ENCODE data around the gene SORL1.

Gene SORL1

DNA sequence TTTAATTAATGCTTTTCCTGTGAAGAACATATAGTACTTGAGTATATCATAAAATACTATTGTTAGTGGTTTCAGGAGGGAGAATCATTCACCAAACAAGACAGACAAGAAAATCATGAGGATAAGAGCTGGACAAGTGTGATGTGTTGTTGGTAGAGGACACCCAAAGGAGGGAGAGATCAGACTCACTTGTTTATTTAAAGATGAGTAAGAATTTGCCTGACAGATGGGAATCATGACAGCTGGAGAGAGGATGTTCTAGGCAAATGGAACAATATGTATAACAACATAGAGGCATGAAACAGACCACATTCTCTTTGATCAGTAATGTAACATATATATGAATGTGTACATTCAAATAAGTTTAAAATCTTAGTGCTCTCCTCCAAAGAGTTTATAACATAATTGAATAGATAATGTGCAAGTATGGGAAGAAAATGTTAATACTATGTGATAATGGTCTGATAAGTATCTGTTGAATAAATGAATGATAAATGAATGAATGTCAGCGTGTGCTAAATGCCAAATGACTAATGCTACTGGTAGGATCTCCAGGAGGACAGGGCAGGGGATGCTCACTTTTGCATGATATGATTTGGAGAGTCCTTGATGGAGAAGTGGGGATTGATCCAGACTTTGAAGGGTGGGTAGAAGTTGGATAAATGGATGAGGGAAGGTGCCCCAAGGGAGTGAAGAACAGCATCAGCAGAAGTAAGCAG is 229.6 kb downstream of the SORL1 start:
- no peak for DNase-seq (ENCODE audit: low read depth in 2 of 3, low spot score in 1 of 3)

Measured in stimulated activated CD4-positive, alpha-beta T cell treated with anti-CD3 and anti-CD28 coated beads, Interleukin-12 subunit alpha, Interleukin-12 subunit beta, amount 100 ng/mL, for 48 hours (primary cell).